Activated B cell treated with CpG ODN at 0.5 μM for 24 hours (primary cell): ENCODE results near the gene DAPL1. TPM values are rescaled to one million over a fixed set of nuclear protein-coding genes. Genes with fewer than 3 reads are reported as not detected.

ENCODE experiments used
- ATAC-seq: fragments of 200-7000 bp; cut with Tn5 transposase; one replicate; pipeline ENCODE4 v1.10.0; 2021; ENCODE audit warnings: low read depth, mild to moderate bottlenecking, moderate library complexity
- CTCF ChIA-PET: fragments of 350-600 bp; sonication (Branson Sonifier 250); formaldehyde crosslinking; loops from one replicate; lab custom pipeline; 2021; ENCODE audit warnings: antibody characterized with exemption; lab: Charles Lee
- POLR2A ChIA-PET: fragments of 350-600 bp; sonication (Branson Sonifier 250); formaldehyde crosslinking; loops from one replicate; lab custom pipeline; 2021; ENCODE audit warnings: antibody characterized with exemption; lab: Charles Lee
- DNase-seq: peaks from one replicate; pipeline ENCODE4 v3.0.0; 2022
- H3K27ac Mint-ChIP-seq: one replicate; pipeline ENCODE4 v1.8.0; 2020; ENCODE audit warnings: mixed read lengths
- H3K27me3 Mint-ChIP-seq: one replicate; pipeline ENCODE4 v1.8.0; 2021; ENCODE audit warnings: mixed read lengths
- H3K36me3 Mint-ChIP-seq: one replicate; pipeline ENCODE4 v1.8.0; 2021; ENCODE audit warnings: low read depth, mixed read lengths
- H3K4me1 Mint-ChIP-seq: one replicate; pipeline ENCODE4 v1.8.0; 2021; ENCODE audit warnings: mixed read lengths
- H3K4me3 Mint-ChIP-seq: one replicate; pipeline ENCODE4 v1.8.0; 2020; ENCODE audit warnings: mild to moderate bottlenecking, mixed read lengths
- H3K9me3 Mint-ChIP-seq: one replicate; pipeline ENCODE4 v1.8.0; 2020; ENCODE audit warnings: mixed read lengths
- CTCF ChIP-seq: fragments of 200-600 bp; IDR thresholded peaks from one replicate; pipeline ENCODE4 v1.8.0; 2022; ENCODE audit warnings: antibody characterized with exemption, mild to moderate bottlenecking
- intact Hi-C: fragments of 100-400 bp; cut with micrococcal nuclease; formaldehyde crosslinking; loops from one replicate; pipeline ENCODE4 v1.15.1; 2024
- total RNA-seq: library from RNA; stranded (reverse); gene quantifications from 2 replicates; pipeline ENCODE4 v1.2.3, GENCODE V29; 2022

Gene DAPL1
- total RNA-seq, result not detected in 2 replicates

GRCh38 chr2:158795195-158795924, at the start of gene DAPL1:
Gene DAPL1, plus strand, starts transcription at chr2:158795317. Its CDS starts 56 bp downstream, at chr2:158795373.
- Mint-ChIP-seq H3K9me3 (no peaks in the 10 kb centered on the region), H3K27ac (no peak within 1 kb of the TSS)

GRCh38 chr2:158745866-158746382, 49.2 kb upstream of the DAPL1 start:
- POLR2A ChIA-PET, result no interaction called here
- Mint-ChIP-seq H3K9me3 (no peaks in the 10 kb centered on the region), H3K27ac (no peak overlapping the region), H3K4me3 (no peak overlapping the region), H3K36me3 (no peaks in the 10 kb centered on the region), H3K27me3 (peaks cover 11% of the 10 kb centered on the region), H3K4me1 (no peaks in the 10 kb centered on the region)
- DNase-seq, result no peak
- TF ChIP-seq CTCF, result no peak
- no peak for ATAC-seq
- intact Hi-C loops, result loop anchor here (1.0 to 2.0 kb wide), 2 partner anchors 567 to 722 kb away; no protein-coding TSS in a partner anchor
- CTCF ChIA-PET, result interaction anchor here (1.0 to 3.0 kb wide), 5 partner anchors 8 to 722 kb away, joined by 3 to 27 read pairs (median 13); no protein-coding TSS in a partner anchor

More at GRCh38 chr2:158795195-158795924, at the start of gene DAPL1:
- no peaks in the 10 kb centered on the region for H3K36me3 Mint-ChIP-seq
- DNase-seq, result no peak
- H3K4me3 Mint-ChIP-seq, result no peak within 1 kb of the TSS
- H3K27me3 Mint-ChIP-seq, result peaks cover 11% of the 10 kb centered on the region
- no peak for ATAC-seq
- H3K4me1 Mint-ChIP-seq, result no peaks in the 10 kb centered on the region
- no peak for TF ChIP-seq CTCF
- POLR2A ChIA-PET, result no interaction called here
- CTCF ChIA-PET, result no interaction called here
- intact Hi-C loops, result no loop called here

GRCh38 chr2:158746488-158746887, 48.6 kb upstream of the DAPL1 start:
- POLR2A ChIA-PET, result no interaction called here
- no peaks in the 10 kb centered on the region for H3K36me3 Mint-ChIP-seq
- intact Hi-C loops, result no loop called here
- no peak for TF ChIP-seq CTCF
- H3K4me1 Mint-ChIP-seq, result no peaks in the 10 kb centered on the region
- no peak for DNase-seq
- H3K27me3 Mint-ChIP-seq, result peaks cover 11% of the 10 kb centered on the region
- no peak overlapping the region for H3K4me3 Mint-ChIP-seq
- H3K9me3 Mint-ChIP-seq, result no peaks in the 10 kb centered on the region
- no peak for ATAC-seq
- CTCF ChIA-PET, result interaction anchor here (1.3 to 3.0 kb wide), 5 partner anchors 8 to 722 kb away, joined by 4 to 27 read pairs (median 13); no protein-coding TSS in a partner anchor
- no peak overlapping the region for H3K27ac Mint-ChIP-seq

- ChIA-PET POLR2A (no interaction called here), CTCF (interaction anchor here (1.3 to 1.9 kb wide), 2 partner anchors 10 to 713 kb away, joined by 4 to 5 read pairs; no protein-coding TSS in a partner anchor)
- Mint-ChIP-seq H3K9me3 (no peaks in the 10 kb centered on the region), H3K27ac (no peak overlapping the region), H3K27me3 (peaks cover 11% of the 10 kb centered on the region), H3K4me3 (no peak overlapping the region), H3K4me1 (no peaks in the 10 kb centered on the region), H3K36me3 (no peaks in the 10 kb centered on the region)
- no peak for TF ChIP-seq CTCF
- intact Hi-C loops, result no loop called here
- no peak for ATAC-seq
- DNase-seq, result no peak
Observed at GRCh38 chr2:158747281-158747680, 47.8 kb upstream of the DAPL1 start.

- Mint-ChIP-seq H3K36me3 (no peaks in the 10 kb centered on the region), H3K4me3 (no peak overlapping the region), H3K9me3 (no peaks in the 10 kb centered on the region), H3K4me1 (no peaks in the 10 kb centered on the region), H3K27ac (no peak overlapping the region), H3K27me3 (peaks cover 15% of the 10 kb centered on the region)
- no peak for TF ChIP-seq CTCF
- intact Hi-C loops, result no loop called here
- no peak for ATAC-seq
- ChIA-PET POLR2A (no interaction called here), CTCF (interaction anchor here (0.6 to 7.7 kb wide), 4 partner anchors 9 to 754 kb away, joined by 3 to 86 read pairs (median 6); no protein-coding TSS in a partner anchor)
- no peak for DNase-seq
Observed at GRCh38 chr2:158748926-158749590, 46.1 kb upstream of the DAPL1 start.
